HepG2 (cell line): ENCODE measurements around the gene SOX11. TPM values are rescaled to one million over a fixed set of nuclear protein-coding genes. Genes with fewer than 3 reads are reported as not detected.

ENCODE experiments used
- ATAC-seq: fragments of 200-7000 bp; cut with Tn5 transposase; 3 replicates; pipeline ENCODE4 v1.9.1; 2020; ENCODE audit warnings: mild to moderate bottlenecking, moderate library complexity
- BruUV-seq: library from RNA; stranded (reverse); fragments of 400-500 nt; replicated peaks from 2 replicates; lab custom pipeline; 2021; lab: Mats Ljungman, UMichigan
- CTCF ChIA-PET: fragments of 300-600 bp; formaldehyde crosslinking; extraction: SDS; loops from one replicate; lab custom pipeline; 2021; ENCODE audit warnings: low total read pairs, inconsistent platforms, low intra/inter-chr PET ratio; lab: Yijun Ruan, JAX
- POLR2A ChIA-PET: fragments of 350-600 bp; sonication (Branson Sonifier 250); formaldehyde crosslinking; loops from one replicate; lab custom pipeline; 2020; ENCODE audit warnings: antibody characterized with exemption, inconsistent platforms; lab: Yijun Ruan, JAX
- DNase-seq: peaks from one replicate; pipeline ENCODE4 v3.0.0-alpha.2; 2015; ENCODE audit warnings: low spot score
- FAIRE-seq: peaks from 3 replicates; lab custom pipeline; 2011; peaks lifted over from hg19 to GRCh38; lab: Jason Lieb, UNC
- H2AFZ ChIP-seq: one replicate; pipeline ENCODE4 v1.6.1; 2011; ENCODE audit warnings: low read length, inconsistent platforms
- H3K27ac ChIP-seq: fragments of 300-600 bp; 3 replicates; pipeline ENCODE4 v1.8.0; 2011; ENCODE audit warnings: mixed run types, mild to moderate bottlenecking, mixed read lengths, low read length, inconsistent platforms; ENCODE audit not compliant: insufficient read depth; ENCODE audit errors: extremely low read length
- H3K27me3 ChIP-seq, 2 experiments: fragments of 200-600 bp in 1 of 2; 2 replicates in 1 of 2; 3 replicates in 1 of 2; pipeline versions ENCODE4 v1.6.0 to v1.8.0; 2011; ENCODE audit warnings: low read length in 2 of 2, mild to moderate bottlenecking in 2 of 2, moderate library complexity in 2 of 2, inconsistent platforms in 1 of 2; ENCODE audit not compliant: insufficient read depth in 2 of 2, control insufficient read depth in 1 of 2
- H3K36me3 ChIP-seq, 2 experiments: fragments of 200-600 bp in 1 of 2; replicated peaks in 1 of 2; 2 replicates in 1 of 2; 3 replicates in 1 of 2; pipeline versions ENCODE4 v1.5.1 to v1.8.0; 2011; ENCODE audit warnings: low read length in 2 of 2, inconsistent platforms in 1 of 2; ENCODE audit not compliant: insufficient read depth in 2 of 2, control insufficient read depth in 1 of 2
- H3K4me1 ChIP-seq: 2 replicates; pipeline ENCODE4 v1.5.1; 2012; ENCODE audit warnings: low read length, inconsistent platforms; ENCODE audit not compliant: insufficient read depth
- H3K4me2 ChIP-seq: 2 replicates; pipeline ENCODE4 v1.6.0; 2011; ENCODE audit warnings: low read depth, low read length, inconsistent platforms
- H3K4me3 ChIP-seq, 3 experiments: fragments of 200-600 bp in 1 of 3; sonication (generic), shearing (Covaris generic) in 1 of 3; replicated peaks in 1 of 3; 2 replicates each; pipeline ENCODE4 v1.5.1; 2011 to 2016; ENCODE audit warnings: low read length in 3 of 3, inconsistent platforms in 2 of 3, low read depth in 2 of 3, mild to moderate bottlenecking in 2 of 3, control low read depth in 1 of 3, mixed read lengths in 1 of 3; ENCODE audit not compliant: insufficient read depth in 1 of 3
- H3K79me2 ChIP-seq: one replicate; pipeline ENCODE4 v1.6.1; 2011; ENCODE audit warnings: low read length, inconsistent platforms; ENCODE audit not compliant: insufficient read depth
- H3K9ac ChIP-seq: 2 replicates; pipeline ENCODE4 v1.6.0; 2011; ENCODE audit warnings: mild to moderate bottlenecking, low read depth, low read length, inconsistent platforms; ENCODE audit not compliant: insufficient read depth
- H3K9me3 ChIP-seq: 2 replicates; pipeline ENCODE4 v1.5.1; 2012; ENCODE audit warnings: mild to moderate bottlenecking, low read length
- H4K20me1 ChIP-seq: 2 replicates; pipeline ENCODE4 v1.6.0; 2011; ENCODE audit warnings: inconsistent platforms, mild to moderate bottlenecking, low read length, moderate library complexity; ENCODE audit not compliant: insufficient read depth
- CEBPB ChIP-seq: IDR thresholded peaks from 2 replicates; pipeline ENCODE4 v1.6.1; 2011; ENCODE audit warnings: low read depth, low read length, improper control_type of control experiment, borderline replicate concordance
- HNRNPLL ChIP-seq: fragments of 200-400 bp; formaldehyde crosslinking; IDR thresholded peaks from 2 replicates; pipeline ENCODE4 v1.6.1; 2017; ENCODE audit warnings: mild to moderate bottlenecking, low read depth, low read length; ENCODE audit not compliant: poor library complexity, severe bottlenecking
- PAX8 ChIP-seq: sonication (generic); formaldehyde crosslinking; IDR thresholded peaks from 2 replicates; pipeline ENCODE4 v1.8.0; 2022; ENCODE audit warnings: mild to moderate bottlenecking, missing genetic modification reagents, borderline replicate concordance
- SSRP1 ChIP-seq: IDR thresholded peaks from 2 replicates; pipeline ENCODE4 v1.6.1; 2016; ENCODE audit warnings: control low read depth
- THAP11 ChIP-seq: IDR thresholded peaks from 2 replicates; pipeline ENCODE4 v1.6.1; 2016; ENCODE audit warnings: missing biosample characterization, missing genetic modification reagents
- ZBTB7A ChIP-seq: sonication (generic); formaldehyde crosslinking; IDR thresholded peaks from 2 replicates; pipeline ENCODE4 v1.8.0; 2022; ENCODE audit warnings: mild to moderate bottlenecking, missing genetic modification reagents
- ZC3H4 ChIP-seq: sonication (generic); formaldehyde crosslinking; IDR thresholded peaks from 2 replicates; pipeline ENCODE4 v1.4.0; 2020; ENCODE audit warnings: missing genetic modification reagents, borderline replicate concordance
- ZFP36 ChIP-seq: fragments of 150-350 bp; IDR thresholded peaks from 2 replicates; pipeline ENCODE4 v1.6.1; 2018; ENCODE audit warnings: borderline replicate concordance, low read length, low read depth; ENCODE audit not compliant: partially characterized antibody
- ZNF143 ChIP-seq: sonication (generic); formaldehyde crosslinking; IDR thresholded peaks from 2 replicates; pipeline ENCODE4 v1.4.0; 2020; ENCODE audit warnings: missing genetic modification reagents
- WGBS: methylation state at CpG from one replicate; pipeline ENCODE4 v1.1.6; 2017; ENCODE audit warnings: low lambda C conversion rate; 5-methylcytosine and 5-hydroxymethylcytosine counted together
- in situ Hi-C: cut with HindIII; loops from 2 replicates; pipeline ENCODE4 v1.10.0; 2017; ENCODE audit warnings: low pct_unique_long_range_greater_than_20kb; ENCODE audit not compliant: extremely low pct_ligation_motif_present
- intact Hi-C: fragments of 100-400 bp; cut with micrococcal nuclease; formaldehyde crosslinking; loops from one replicate; pipeline ENCODE4 v1.10.0; 2022; ENCODE audit not compliant: unreplicated experiment
- polyA plus RNA-seq, 8 experiments: library from polyadenylated mRNA; depleted of rRNA in 3 of 8; stranded (reverse) in 7 of 8; unstranded in 1 of 8; fragments of >200 nt; fragmentation: Illumina TruSeq in 4 of 8; extraction: Trizol in 4 of 8; gene quantifications; 2 replicates each; pipeline versions ENCODE4 v1.2.1 to v1.2.3, GENCODE V29; 2011 to 2016; ENCODE audit warnings: low read depth in 4 of 8, missing spikeins in 1 of 8, mixed read lengths in 1 of 8; ENCODE audit not compliant: insufficient read depth in 1 of 8
- total RNA-seq, 5 experiments: library from RNA; depleted of rRNA; stranded (reverse); fragments of >200 nt; fragmentation: Illumina TruSeq; extraction: Trizol; gene quantifications; 2 replicates each; pipeline ENCODE4 v1.2.3, GENCODE V29; 2016; ENCODE audit warnings: low read depth in 1 of 5
- TF ChIP-seq, protein P1 (sequence below): sonication (generic); formaldehyde crosslinking; IDR thresholded peaks from 2 replicates; pipeline ENCODE4 v1.5.0; 2020; ENCODE audit warnings: mild to moderate bottlenecking, missing genetic modification reagents, moderate library complexity
- TF ChIP-seq, protein P2 (sequence below): sonication (generic); formaldehyde crosslinking; IDR thresholded peaks from 2 replicates; pipeline ENCODE4 v1.9.0; 2021; ENCODE audit warnings: missing genetic modification reagents, mild to moderate bottlenecking, borderline replicate concordance
- TF ChIP-seq, protein P3 (sequence below), 2 experiments: fragments of 450-650 bp in 1 of 2; sonication (generic) in 1 of 2; formaldehyde crosslinking; IDR thresholded peaks; 2 replicates each; pipeline versions ENCODE4 v1.5.0 to v1.8.0; 2020 to 2022; ENCODE audit warnings: mild to moderate bottlenecking in 1 of 2, missing genetic modification reagents in 1 of 2
- TF ChIP-seq, protein P4 (sequence below): sonication (generic); formaldehyde crosslinking; IDR thresholded peaks from 2 replicates; pipeline ENCODE4 v1.4.0; 2020; ENCODE audit warnings: mild to moderate bottlenecking, missing genetic modification reagents

SOX11 gene
- total and polyA plus RNA-seq, 2 of the 13 experiments (the other 11 are each of a cell fraction or from before 2014, with no cell fraction given): not detected

DNA sequence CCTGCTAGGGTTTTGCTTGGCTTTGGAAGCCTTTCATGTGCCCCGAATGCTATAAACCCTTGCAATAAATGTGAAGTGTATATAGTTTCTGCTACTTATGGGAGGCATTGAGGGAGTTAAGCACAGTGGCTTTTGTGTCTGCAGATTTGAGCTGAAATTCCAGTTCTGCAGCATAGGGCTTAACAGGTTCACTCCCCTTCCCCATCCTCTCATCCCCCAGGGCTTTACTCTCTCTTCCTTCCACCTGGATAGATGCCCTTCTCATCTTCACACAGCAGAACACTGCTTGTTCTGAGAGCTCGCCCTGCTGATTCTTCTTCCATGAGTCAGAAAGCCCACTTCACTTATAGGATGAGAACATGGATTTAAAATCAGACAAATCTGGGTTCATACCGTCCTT is 37.2 kb downstream of the SOX11 start:
- no peak for DNase-seq
- H3K4me2 ChIP-seq: no peak overlapping the region
- no peak overlapping the region for H3K27ac ChIP-seq
- TF ChIP-seq SSRP1 (CRISPR knock-in tag): no peak
- no peak for TF ChIP-seq PAX8 (CRISPR knock-in tag)
- TF ChIP-seq ZBTB7A (CRISPR knock-in tag): no peak
- no peak for TF ChIP-seq ZC3H4 (CRISPR knock-in tag)
- TF ChIP-seq, protein P1, sequence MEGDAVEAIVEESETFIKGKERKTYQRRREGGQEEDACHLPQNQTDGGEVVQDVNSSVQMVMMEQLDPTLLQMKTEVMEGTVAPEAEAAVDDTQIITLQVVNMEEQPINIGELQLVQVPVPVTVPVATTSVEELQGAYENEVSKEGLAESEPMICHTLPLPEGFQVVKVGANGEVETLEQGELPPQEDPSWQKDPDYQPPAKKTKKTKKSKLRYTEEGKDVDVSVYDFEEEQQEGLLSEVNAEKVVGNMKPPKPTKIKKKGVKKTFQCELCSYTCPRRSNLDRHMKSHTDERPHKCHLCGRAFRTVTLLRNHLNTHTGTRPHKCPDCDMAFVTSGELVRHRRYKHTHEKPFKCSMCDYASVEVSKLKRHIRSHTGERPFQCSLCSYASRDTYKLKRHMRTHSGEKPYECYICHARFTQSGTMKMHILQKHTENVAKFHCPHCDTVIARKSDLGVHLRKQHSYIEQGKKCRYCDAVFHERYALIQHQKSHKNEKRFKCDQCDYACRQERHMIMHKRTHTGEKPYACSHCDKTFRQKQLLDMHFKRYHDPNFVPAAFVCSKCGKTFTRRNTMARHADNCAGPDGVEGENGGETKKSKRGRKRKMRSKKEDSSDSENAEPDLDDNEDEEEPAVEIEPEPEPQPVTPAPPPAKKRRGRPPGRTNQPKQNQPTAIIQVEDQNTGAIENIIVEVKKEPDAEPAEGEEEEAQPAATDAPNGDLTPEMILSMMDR: no peak
- H3K36me3 ChIP-seq: no peaks in the 10 kb centered on the region
- POLR2A ChIA-PET: no interaction called here
- in situ Hi-C loops (no loop called here), intact Hi-C loops (no loop called here)
- no peaks in the 10 kb centered on the region for H3K79me2 ChIP-seq
- no TSS peak for BruUV-seq
- no peak overlapping the region for H3K4me3 ChIP-seq
- H3K4me1 ChIP-seq: no peaks in the 10 kb centered on the region
- ATAC-seq: no peak
- H3K9me3 ChIP-seq: no peaks in the 10 kb centered on the region
- H3K9ac ChIP-seq: no peak overlapping the region
- CTCF ChIA-PET: no interaction called here
- no peaks in the 10 kb centered on the region for H3K27me3 ChIP-seq
- no peaks in the 10 kb centered on the region for H4K20me1 ChIP-seq
- 0% methylated on average over 3 of the region's 3 CpGs for WGBS
- no peak for FAIRE-seq
- H2AFZ ChIP-seq: no peak overlapping the region

- POLR2A ChIA-PET: no interaction called here
- Histone ChIP-seq H2AFZ (no peak overlapping the region), H3K4me2 (no peak overlapping the region), H3K79me2 (no peaks in the 10 kb centered on the region), H3K4me1 (no peaks in the 10 kb centered on the region), H4K20me1 (no peaks in the 10 kb centered on the region), H3K9ac (no peak overlapping the region), H3K27me3 (no peaks in the 10 kb centered on the region), H3K27ac (no peak overlapping the region), H3K9me3 (no peaks in the 10 kb centered on the region), H3K36me3 (no peaks in the 10 kb centered on the region), H3K4me3 (no peak overlapping the region)
- no peak for DNase-seq
- intact Hi-C loops: no loop called here
- no peak for ATAC-seq
- CTCF ChIA-PET: no interaction called here
- WGBS: 7% methylated on average over 2 of the region's 2 CpGs
- no TSS peak for BruUV-seq
- in situ Hi-C loops: no loop called here
- FAIRE-seq: no peak
- TF ChIP-seq, protein P2, sequence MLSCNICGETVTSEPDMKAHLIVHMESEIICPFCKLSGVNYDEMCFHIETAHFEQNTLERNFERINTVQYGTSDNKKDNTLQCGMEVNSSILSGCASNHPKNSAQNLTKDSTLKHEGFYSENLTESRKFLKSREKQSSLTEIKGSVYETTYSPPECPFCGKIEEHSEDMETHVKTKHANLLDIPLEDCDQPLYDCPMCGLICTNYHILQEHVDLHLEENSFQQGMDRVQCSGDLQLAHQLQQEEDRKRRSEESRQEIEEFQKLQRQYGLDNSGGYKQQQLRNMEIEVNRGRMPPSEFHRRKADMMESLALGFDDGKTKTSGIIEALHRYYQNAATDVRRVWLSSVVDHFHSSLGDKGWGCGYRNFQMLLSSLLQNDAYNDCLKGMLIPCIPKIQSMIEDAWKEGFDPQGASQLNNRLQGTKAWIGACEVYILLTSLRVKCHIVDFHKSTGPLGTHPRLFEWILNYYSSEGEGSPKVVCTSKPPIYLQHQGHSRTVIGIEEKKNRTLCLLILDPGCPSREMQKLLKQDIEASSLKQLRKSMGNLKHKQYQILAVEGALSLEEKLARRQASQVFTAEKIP (CRISPR knock-in tag): no peak
- TF ChIP-seq ZNF143 (CRISPR knock-in tag) (no peak), HNRNPLL (no peak), CEBPB (no peak), ZFP36 (no peak), THAP11 (no peak)
- TF ChIP-seq, protein P3, sequence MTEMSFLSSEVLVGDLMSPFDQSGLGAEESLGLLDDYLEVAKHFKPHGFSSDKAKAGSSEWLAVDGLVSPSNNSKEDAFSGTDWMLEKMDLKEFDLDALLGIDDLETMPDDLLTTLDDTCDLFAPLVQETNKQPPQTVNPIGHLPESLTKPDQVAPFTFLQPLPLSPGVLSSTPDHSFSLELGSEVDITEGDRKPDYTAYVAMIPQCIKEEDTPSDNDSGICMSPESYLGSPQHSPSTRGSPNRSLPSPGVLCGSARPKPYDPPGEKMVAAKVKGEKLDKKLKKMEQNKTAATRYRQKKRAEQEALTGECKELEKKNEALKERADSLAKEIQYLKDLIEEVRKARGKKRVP (CRISPR knock-in tag; IDR thresholded peaks at IDR 0.05): no peak
- TF ChIP-seq, protein P4, sequence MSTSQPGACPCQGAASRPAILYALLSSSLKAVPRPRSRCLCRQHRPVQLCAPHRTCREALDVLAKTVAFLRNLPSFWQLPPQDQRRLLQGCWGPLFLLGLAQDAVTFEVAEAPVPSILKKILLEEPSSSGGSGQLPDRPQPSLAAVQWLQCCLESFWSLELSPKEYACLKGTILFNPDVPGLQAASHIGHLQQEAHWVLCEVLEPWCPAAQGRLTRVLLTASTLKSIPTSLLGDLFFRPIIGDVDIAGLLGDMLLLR (CRISPR knock-in tag): no peak
Measured at GRCh38 chr2:5730386-5730785, 38.2 kb downstream of the SOX11 start.
